Prostate gland (tissue), 2 donors: ENCODE measurements around the gene PF4V1. TPM values are rescaled to one million over a fixed set of nuclear protein-coding genes. Genes with fewer than 3 reads are reported as not detected.

Experiments used
- DNase-seq: peaks from one replicate; pipeline ENCODE4 v3.0.0-alpha.2; 2019; ENCODE audit warnings: low spot score
- H3K27ac ChIP-seq, 2 donors: fragments of 200-600 bp; sonication (generic); 2 replicates each; pipeline ENCODE4 v1.5.1; 2017 to 2019
- H3K27me3 ChIP-seq: fragments of 200-600 bp; sonication (generic); replicated peaks from 2 replicates; pipeline ENCODE4 v1.5.1; 2019; ENCODE audit not compliant: insufficient read depth
- H3K36me3 ChIP-seq, 2 donors: fragments of 200-600 bp; sonication (generic); 1 replicate in 1 of 2; 2 replicates in 1 of 2; pipeline versions ENCODE4 v1.5.1 to v1.8.1; 2017 to 2019
- H3K4me1 ChIP-seq: fragments of 200-600 bp; sonication (generic); replicated peaks from 2 replicates; pipeline ENCODE4 v1.5.1; 2019
- H3K4me3 ChIP-seq, 2 donors: fragments of 200-600 bp; sonication (generic); 2 replicates each; pipeline ENCODE4 v1.5.1; 2017 to 2019
- H3K9me3 ChIP-seq: fragments of 200-600 bp; sonication (generic); 2 replicates; pipeline ENCODE4 v1.5.1; 2017
- CTCF ChIP-seq, 4 experiments: fragments of 200-600 bp in 2 of 4; fragments of 450-650 bp in 2 of 4; sonication (generic) in 2 of 4; IDR thresholded peaks; 1 replicate in 3 of 4; 2 replicates in 1 of 4; pipeline ENCODE4 v1.5.1; 2016 to 2019; ENCODE audit warnings: antibody characterized with exemption in 4 of 4, mild to moderate bottlenecking in 2 of 4, moderate library complexity in 2 of 4
- POLR2A ChIP-seq: fragments of 450-650 bp; IDR thresholded peaks from one replicate; pipeline ENCODE4 v1.6.1; 2016; ENCODE audit warnings: antibody characterized with exemption, mild to moderate bottlenecking
- POLR2AphosphoS5 ChIP-seq: sonication (generic); formaldehyde crosslinking; IDR thresholded peaks from one replicate; pipeline ENCODE4 v1.6.1; 2017; ENCODE audit warnings: antibody characterized with exemption
- WGBS: methylation state at CpG from one replicate; pipeline ENCODE4 v1.1.5; 2018; 5-methylcytosine and 5-hydroxymethylcytosine counted together
- intact Hi-C: fragments of 100-400 bp; cut with DNase I; formaldehyde crosslinking; loops from one replicate; pipeline ENCODE4 v1.14.2; 2022
- total RNA-seq, 2 donors: library from RNA; depleted of rRNA; stranded (reverse); fragments of >200 nt; gene quantifications; one replicate each; pipeline ENCODE4 v1.1.0, GENCODE V29; 2016

Gene PF4V1
- total RNA-seq, 2 donors from 2014 or later, result not detected

- intact Hi-C loops, result no loop called here
- Histone ChIP-seq H3K4me3 (peak within 1 kb of the TSS; percentile 20 to 33), H3K27me3 (no peaks in the 10 kb centered on the region), H3K27ac (peak within 1 kb of the TSS in 1 of 2 donors; percentile 61), H3K4me1 (no peaks in the 10 kb centered on the region), H3K36me3 (no peaks in the 10 kb centered on the region), H3K9me3 (no peaks in the 10 kb centered on the region)
- TF ChIP-seq POLR2AphosphoS5, result no peak
- peak in 1 of 4 experiments; percentile 8 for TF ChIP-seq CTCF (IDR thresholded peaks at IDR 0.05)
- no peak for TF ChIP-seq POLR2A
- DNase-seq, result peak; percentile 28
- WGBS, result 3% methylated on average over 29 of the region's 41 CpGs
These were observed 16.5 kb upstream of the PF4V1 start, which contains the start of gene CXCL6 for GRCh38 chr4:73836373-73837279. Gene CXCL6, plus strand, starts transcription at chr4:73836678. Its CDS starts 73 bp downstream, at chr4:73836751.

GRCh38 chr4:73839071-73839470, 14.0 kb upstream of the PF4V1 start:
- intact Hi-C loops, result no loop called here
- TF ChIP-seq POLR2AphosphoS5 (no peak), POLR2A (no peak)
- H3K9me3 ChIP-seq, result no peaks in the 10 kb centered on the region
- H3K36me3 ChIP-seq, result no peaks in the 10 kb centered on the region
- WGBS, result 89% methylated on average over 5 of the region's 5 CpGs
- no peaks in the 10 kb centered on the region for H3K4me1 ChIP-seq
- DNase-seq, result no peak
- H3K27me3 ChIP-seq, result no peaks in the 10 kb centered on the region
- H3K27ac ChIP-seq, result peak overlapping the region in 1 of 2 donors; percentile 46
- H3K4me3 ChIP-seq, result no peak overlapping the region

- Histone ChIP-seq H3K4me3 (no peak overlapping the region), H3K36me3 (no peaks in the 10 kb centered on the region), H3K9me3 (no peaks in the 10 kb centered on the region), H3K4me1 (no peaks in the 10 kb centered on the region), H3K27me3 (no peaks in the 10 kb centered on the region), H3K27ac (peak overlapping the region in 1 of 2 donors; percentile 46)
- intact Hi-C loops, result no loop called here
- DNase-seq, result no peak
- WGBS, result 44% methylated on average over 3 of the region's 3 CpGs
- peak; percentile 79 for TF ChIP-seq POLR2AphosphoS5
- TF ChIP-seq CTCF (IDR thresholded peaks at IDR 0.05), result no peak
- TF ChIP-seq POLR2A, result no peak
These were observed 13.4 kb upstream of the PF4V1 start for GRCh38 chr4:73839715-73840114.

- TF ChIP-seq POLR2AphosphoS5, result no peak
- TF ChIP-seq CTCF (IDR thresholded peaks at IDR 0.05), result no peak
- no peak for TF ChIP-seq POLR2A
- Histone ChIP-seq H3K9me3 (no peaks in the 10 kb centered on the region), H3K4me1 (no peaks in the 10 kb centered on the region), H3K27ac (no peak overlapping the region), H3K4me3 (no peak overlapping the region), H3K36me3 (no peaks in the 10 kb centered on the region), H3K27me3 (no peaks in the 10 kb centered on the region)
- 67% methylated on average over 4 of the region's 4 CpGs for WGBS
- intact Hi-C loops, result no loop called here
- DNase-seq, result no peak
These were observed 11.7 kb upstream of the PF4V1 start for GRCh38 chr4:73841243-73841925.

- no peak for TF ChIP-seq POLR2A
- no peak for TF ChIP-seq CTCF (IDR thresholded peaks at IDR 0.05)
- TF ChIP-seq POLR2AphosphoS5, result no peak
- no peaks in the 10 kb centered on the region for H3K9me3 ChIP-seq
- no peak overlapping the region for H3K4me3 ChIP-seq
- H3K27ac ChIP-seq, result no peak overlapping the region
- no peaks in the 10 kb centered on the region for H3K36me3 ChIP-seq
- no peaks in the 10 kb centered on the region for H3K27me3 ChIP-seq
- DNase-seq, result no peak
- no peaks in the 10 kb centered on the region for H3K4me1 ChIP-seq
- intact Hi-C loops, result no loop called here
These were observed 10.4 kb upstream of the PF4V1 start for GRCh38 chr4:73842696-73843095.
